Midbrain (tissue), 1 donor: ENCODE data around the gene CALD1.

Source experiments
- DNase-seq: peaks from one replicate; lab custom pipeline; 2025; lab: John Stamatoyannopoulos, UW

Gene CALD1

GRCh38 chr7:134764365-134764764, 15.1 kb upstream of the CALD1 start:
- no peak for DNase-seq

- no peak for DNase-seq
Measured at GRCh38 chr7:134766779-134767519, 12.5 kb upstream of the CALD1 start.

DNA sequence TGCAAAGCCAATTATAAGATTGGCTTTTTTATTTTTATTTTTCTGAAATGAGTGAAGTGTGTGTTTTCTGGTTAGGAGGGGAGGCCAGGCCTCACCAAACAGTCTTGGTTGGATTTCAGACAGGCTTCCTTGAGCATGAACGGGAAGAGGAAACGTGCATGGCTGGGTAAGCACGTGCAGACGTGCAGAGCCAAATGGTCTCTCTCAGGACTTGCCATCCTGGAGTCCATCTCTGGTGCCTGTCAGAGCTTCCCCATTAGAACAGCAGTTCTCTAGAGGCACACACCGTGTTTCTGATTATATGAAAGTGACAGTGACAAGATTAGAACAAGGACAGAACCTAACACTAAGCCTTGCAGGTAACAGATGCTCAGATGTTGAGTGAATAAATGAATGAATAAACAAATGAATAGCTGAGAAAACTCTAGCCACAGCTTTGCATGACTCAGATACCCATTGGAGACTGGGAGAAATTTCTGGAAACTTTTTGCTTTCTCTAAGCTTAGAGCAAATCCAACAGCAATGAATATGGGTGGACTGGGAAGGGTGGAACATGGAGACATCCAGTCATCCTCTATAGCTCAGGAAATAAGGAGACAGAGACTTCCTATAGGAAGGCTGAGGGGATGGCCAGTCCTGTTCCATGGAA, 11.8 kb upstream of the CALD1 start:
- no peak for DNase-seq

GRCh38 chr7:134768243-134768642, 11.2 kb upstream of the CALD1 start:
- DNase-seq: no peak

- no peak for DNase-seq
Measured at GRCh38 chr7:134770676-134771075, 8.8 kb upstream of the CALD1 start.

- DNase-seq: no peak
Measured at GRCh38 chr7:134771111-134771510, 8.3 kb upstream of the CALD1 start.

- DNase-seq: no peak
Measured at GRCh38 chr7:134771889-134772288, 7.5 kb upstream of the CALD1 start.

DNA sequence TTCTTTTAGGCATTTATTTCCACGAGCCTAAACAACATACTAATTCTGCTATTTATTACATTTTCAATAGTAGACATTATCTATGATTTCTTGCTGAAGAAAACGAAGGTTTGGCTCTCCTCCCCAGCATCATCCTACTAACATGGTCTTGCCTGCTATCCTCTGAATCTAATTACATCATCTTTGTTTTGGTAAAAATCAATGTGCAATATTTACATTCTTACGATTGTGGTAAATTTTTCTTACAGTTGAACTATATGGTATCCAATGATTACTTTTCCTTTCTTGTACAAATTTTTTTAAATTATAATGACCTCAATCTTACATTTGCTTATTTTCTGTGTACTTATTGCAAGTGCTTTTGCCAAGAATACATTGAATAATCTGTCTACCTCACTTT, 7.0 kb upstream of the CALD1 start:
- DNase-seq: no peak

GRCh38 chr7:134773164-134773563, 6.3 kb upstream of the CALD1 start:
- DNase-seq: no peak

GRCh38 chr7:134774119-134774518, 5.3 kb upstream of the CALD1 start:
- DNase-seq: no peak

GRCh38 chr7:134777470-134777869, 2.0 kb upstream of the CALD1 start:
- DNase-seq: no peak

- no peak for DNase-seq
Measured at GRCh38 chr7:134777908-134778580, 1.4 kb upstream of the CALD1 start.

DNA sequence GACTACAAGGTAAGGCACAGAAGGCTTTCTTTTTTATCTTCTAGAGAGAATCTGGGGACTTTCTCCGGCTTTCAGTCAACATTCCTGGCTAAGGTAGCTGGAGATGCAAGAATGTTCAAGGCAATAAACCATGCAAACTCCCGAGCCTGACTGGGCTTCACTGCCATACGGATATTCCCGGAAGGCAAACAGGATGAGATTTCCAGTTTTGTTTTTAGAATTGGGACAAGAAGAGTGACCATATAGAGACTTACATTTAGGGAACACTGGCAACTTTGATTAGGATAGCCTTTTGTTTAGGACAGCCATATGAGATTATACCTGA, 269 bp downstream of the CALD1 start:
- DNase-seq: no peak

GRCh38 chr7:134780166-134780828, 863 bp downstream of the CALD1 start:
- DNase-seq: no peak

GRCh38 chr7:134781171-134781570, 1.7 kb downstream of the CALD1 start:
- no peak for DNase-seq

GRCh38 chr7:134782121-134782623, 2.7 kb downstream of the CALD1 start:
- DNase-seq: no peak

- DNase-seq: no peak
Measured at GRCh38 chr7:134783294-134784069, 4.0 kb downstream of the CALD1 start.

- no peak for DNase-seq
Measured at GRCh38 chr7:134784251-134785049, 5.0 kb downstream of the CALD1 start.

DNA sequence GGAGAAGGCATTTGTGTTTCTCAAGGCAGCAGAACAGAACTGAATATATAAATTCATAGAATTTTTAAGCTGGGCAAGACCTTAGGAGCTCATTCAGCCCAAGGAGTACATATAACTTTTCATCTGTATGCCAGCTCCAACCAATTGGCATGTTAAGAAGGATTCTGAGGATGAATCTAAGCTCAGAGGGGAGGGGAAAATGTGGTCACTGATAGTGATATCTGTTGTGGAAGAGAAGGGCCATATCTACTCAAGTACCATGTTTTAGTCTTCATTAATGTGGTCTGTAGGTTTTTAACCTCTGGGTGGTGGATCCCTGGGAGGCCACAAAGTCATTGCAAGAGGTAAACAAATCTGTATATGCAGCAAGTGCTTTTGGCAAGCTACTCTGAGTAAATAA, 6.4 kb downstream of the CALD1 start:
- no peak for DNase-seq

DNA sequence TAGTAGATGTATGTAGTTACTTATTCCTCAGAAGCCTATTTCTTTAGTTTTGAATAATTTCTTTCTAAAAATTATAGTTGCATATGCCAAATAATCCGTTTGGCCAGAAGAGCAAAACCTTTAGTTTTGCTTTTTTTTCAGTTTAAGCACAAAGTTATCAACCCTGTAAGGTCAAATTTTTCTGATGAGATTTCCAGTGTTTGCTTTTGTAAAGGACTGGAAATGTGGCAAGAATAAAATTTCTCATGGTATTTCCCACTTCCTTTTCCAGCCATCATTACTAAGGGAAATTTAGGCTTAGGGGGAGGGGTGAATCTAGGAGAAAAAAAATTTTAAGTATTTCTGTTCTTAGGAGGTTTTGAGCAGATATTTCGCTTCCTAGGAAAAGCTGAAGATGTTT, 7.6 kb downstream of the CALD1 start:
- DNase-seq: no peak

- DNase-seq: no peak
Measured at GRCh38 chr7:134787720-134788119, 8.3 kb downstream of the CALD1 start.
